Loucy (cell line): ENCODE results near the gene ATG4B.

Experiments
- CTCF ChIP-seq: fragments of 200-600 bp; sonication (generic); conservative IDR thresholded peaks from 2 replicates; pipeline ENCODE4 v1.5.1; 2014; ENCODE audit warnings: mild to moderate bottlenecking, antibody characterized with exemption, low read length
- EZH2phosphoT487 ChIP-seq: fragments of 200-600 bp; IDR thresholded peaks from 2 replicates; pipeline ENCODE4 v1.6.1; 2018; ENCODE audit warnings: antibody characterized with exemption, mild to moderate bottlenecking, moderate library complexity, borderline replicate concordance

GRCh38 chr2:241601841-241602240 is 35.7 kb upstream of the ATG4B start:
- no peak for TF ChIP-seq CTCF
- no peak for TF ChIP-seq EZH2phosphoT487
